Subcutaneous adipose tissue (tissue), 4 donors: Measurements from ENCODE around the gene ST3GAL3. TPM values are rescaled to one million over a fixed set of nuclear protein-coding genes. Genes with fewer than 3 reads are reported as not detected.

Experiments
- total RNA-seq, 4 donors: library from RNA; depleted of rRNA; stranded (reverse); fragments of >200 nt; gene quantifications; one replicate each; pipeline ENCODE4 v1.1.0, GENCODE V29; 2016
- TF ChIP-seq, protein P1 (sequence below): fragments of 450-650 bp; IDR thresholded peaks from one replicate; pipeline ENCODE4 v1.5.1; 2016; ENCODE audit warnings: low read depth, mild to moderate bottlenecking, control low read depth, antibody characterized with exemption, moderate library complexity

Gene ST3GAL3
- total RNA-seq, 4 donors from 2014 or later: 13.1 to 36.7 (median 19.0) TPM

DNA sequence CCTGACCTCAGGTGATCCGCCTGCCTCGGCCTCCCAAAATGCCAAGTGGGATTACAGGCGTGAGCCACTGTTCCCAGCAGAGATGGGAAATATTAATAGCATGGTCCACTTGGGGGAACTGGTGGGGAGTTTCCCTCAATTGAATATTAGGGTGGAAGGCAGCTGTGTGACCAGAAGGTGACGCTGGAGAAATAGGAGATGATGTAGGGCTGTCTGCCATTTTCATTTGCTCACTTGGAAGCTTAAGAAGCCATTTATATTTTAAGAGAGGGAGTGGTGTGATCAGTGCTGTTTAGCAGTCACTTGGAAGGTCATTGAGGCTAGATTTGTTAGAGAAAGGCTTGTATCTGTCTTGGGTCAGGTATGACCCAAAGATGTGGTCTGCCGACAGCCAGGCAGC, 37.5 kb upstream of the ST3GAL3 start:
- TF ChIP-seq, protein P1, sequence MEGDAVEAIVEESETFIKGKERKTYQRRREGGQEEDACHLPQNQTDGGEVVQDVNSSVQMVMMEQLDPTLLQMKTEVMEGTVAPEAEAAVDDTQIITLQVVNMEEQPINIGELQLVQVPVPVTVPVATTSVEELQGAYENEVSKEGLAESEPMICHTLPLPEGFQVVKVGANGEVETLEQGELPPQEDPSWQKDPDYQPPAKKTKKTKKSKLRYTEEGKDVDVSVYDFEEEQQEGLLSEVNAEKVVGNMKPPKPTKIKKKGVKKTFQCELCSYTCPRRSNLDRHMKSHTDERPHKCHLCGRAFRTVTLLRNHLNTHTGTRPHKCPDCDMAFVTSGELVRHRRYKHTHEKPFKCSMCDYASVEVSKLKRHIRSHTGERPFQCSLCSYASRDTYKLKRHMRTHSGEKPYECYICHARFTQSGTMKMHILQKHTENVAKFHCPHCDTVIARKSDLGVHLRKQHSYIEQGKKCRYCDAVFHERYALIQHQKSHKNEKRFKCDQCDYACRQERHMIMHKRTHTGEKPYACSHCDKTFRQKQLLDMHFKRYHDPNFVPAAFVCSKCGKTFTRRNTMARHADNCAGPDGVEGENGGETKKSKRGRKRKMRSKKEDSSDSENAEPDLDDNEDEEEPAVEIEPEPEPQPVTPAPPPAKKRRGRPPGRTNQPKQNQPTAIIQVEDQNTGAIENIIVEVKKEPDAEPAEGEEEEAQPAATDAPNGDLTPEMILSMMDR: no peak

DNA sequence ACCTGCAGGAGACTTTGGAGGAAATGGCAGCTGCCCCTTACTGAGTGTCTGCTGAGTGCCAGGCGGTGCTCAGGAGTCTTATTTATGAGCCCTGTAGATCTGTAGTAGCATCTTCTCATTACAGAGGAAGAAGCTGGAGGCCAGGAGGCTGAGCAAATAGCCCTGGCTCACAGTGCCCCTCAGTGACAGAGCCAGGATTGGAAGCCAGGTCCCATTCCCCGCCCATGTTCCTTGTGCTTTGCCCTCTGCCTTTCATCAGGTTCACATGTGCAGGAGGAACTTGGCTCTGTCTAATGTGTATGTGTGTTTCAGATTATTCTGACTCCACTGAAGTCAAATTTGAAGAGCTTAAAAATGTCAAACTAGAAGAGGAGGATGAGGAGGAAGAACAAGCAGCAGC, 36.1 kb upstream of the ST3GAL3 start:
- TF ChIP-seq, protein P1: no peak

DNA sequence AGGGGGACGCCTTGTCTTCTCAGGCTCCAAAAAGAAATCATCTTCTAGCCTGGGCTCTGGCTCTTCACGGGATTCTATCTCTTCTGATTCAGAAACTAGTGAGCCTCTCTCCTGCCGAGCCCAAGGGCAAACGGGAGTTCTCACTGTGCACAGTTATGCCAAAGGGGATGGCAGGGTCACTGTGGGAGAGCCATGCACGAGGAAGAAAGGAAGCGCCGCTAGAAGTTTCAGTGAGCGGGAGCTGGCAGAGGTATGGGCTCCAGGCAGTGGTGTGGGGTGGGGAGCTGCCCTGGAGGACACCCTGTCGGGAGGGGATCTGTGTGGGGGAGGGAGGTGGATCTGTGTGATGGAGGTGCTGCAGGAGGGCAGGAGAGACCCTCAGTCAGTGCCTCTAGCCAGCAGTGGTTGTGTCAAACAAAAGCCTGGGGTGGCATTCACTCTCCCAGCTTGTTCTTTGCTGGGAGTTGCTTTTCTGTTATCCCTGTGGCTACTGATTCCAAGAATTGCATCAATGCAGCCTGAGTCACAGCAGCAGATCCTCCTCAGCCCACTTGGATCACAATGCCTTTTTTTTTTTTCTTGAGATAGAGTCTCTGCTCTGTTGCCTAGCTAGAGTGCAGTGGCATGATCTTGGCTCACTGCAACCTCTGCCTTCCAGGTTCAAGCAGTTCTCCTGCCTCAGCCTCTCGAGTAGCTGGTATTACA, 35.6 kb upstream of the ST3GAL3 start:
- TF ChIP-seq, protein P1: no peak

DNA sequence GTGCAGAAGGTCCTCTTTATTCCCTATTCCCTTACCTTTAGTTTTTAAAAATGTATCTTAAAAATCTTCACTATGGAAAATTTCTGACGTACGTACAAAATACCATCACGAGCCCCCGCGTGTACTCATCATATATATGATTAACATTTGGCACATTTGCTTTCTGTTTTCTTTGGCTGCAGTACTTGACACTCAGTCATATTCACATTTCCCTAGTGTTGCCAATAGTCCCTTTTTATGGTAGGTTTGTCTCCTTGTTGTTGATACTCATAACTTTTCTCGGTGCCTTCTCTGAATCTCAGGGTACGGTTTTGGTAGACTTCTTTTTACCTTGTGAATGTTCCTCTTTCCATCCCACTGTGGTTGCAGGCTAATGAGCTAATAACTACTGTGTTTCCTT, 34.1 kb upstream of the ST3GAL3 start:
- TF ChIP-seq, protein P1: no peak

DNA sequence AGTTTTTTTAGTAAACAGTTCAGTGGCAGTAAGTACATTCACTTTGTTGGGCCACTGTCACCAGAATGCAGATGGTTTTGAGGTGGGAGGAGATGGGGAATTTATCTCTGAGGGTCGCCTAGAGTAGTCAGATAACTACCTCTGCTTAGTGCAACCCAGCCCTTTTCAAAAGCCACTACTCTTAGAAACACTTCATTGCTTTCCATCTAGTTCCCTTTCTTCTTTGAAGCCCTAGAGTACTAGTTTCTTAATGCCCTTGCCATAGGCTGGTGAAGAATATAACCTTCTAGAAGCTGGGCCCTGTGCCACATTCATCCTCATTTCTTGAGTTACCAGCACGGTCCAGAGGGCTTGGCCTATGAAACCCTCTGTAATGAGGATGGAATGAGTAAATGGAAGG, 28.4 kb upstream of the ST3GAL3 start:
- TF ChIP-seq, protein P1: no peak

DNA sequence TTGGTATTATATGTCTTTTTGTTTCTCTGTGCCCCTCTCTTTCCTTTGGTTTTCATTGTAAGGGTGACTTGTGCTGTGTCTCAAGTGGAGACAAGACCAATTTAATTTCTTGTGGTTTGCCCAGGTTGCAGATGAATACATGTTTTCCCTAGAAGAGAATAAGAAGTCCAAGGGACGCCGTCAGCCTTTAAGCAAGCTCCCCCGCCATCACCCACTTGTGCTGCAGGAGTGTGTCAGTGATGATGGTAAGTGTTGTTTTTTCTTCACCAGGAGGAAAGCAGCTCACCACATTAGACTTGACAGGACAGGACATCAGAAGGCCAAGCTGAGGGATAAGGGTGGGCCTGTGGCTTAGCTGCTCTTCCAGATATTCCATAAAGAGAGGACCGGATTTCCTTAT, 23.8 kb upstream of the ST3GAL3 start:
- TF ChIP-seq, protein P1: no peak

DNA sequence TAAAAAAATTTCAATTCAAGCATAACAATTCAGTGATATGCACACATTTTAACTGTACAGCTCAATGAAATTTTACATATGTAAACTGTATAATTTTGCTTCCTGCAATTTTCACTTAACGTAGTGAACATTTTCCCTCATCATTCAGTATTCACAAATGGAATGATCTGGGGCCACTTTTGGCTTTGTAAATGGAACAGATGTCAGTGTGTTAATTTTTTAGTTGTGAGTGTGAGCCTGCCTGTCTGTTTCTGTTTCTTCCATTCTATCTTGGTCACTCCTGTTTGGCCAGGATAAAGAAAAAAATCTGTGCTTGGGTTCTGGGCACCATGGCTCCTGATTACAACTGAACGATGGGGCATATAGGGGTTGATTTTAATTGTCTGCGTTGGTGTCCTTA, 20.5 kb upstream of the ST3GAL3 start:
- TF ChIP-seq, protein P1: no peak
